ENCODE results near the gene THEMIS. TPM values are rescaled to one million over a fixed set of nuclear protein-coding genes. Genes with fewer than 3 reads are reported as not detected.

The THEMIS gene
- total RNA-seq, 1 experiment from 2014 or later: not detected

GRCh38 chr6:127776320-127776719 lies 124.5 kb downstream of the THEMIS start:
- no peaks in the 10 kb centered on the region for H3K9me3 ChIP-seq (ENCODE audit: low read depth, low read length, poor library complexity, severe bottlenecking)
- ChIA-PET CTCF (no interaction called here), POLR2A (ENCODE audit: low non-redundant PET) (no interaction called here)
- no peak overlapping the region for H3K27ac ChIP-seq (ENCODE audit: low read depth, low read length, poor library complexity, severe bottlenecking)
- H3K4me1 ChIP-seq (ENCODE audit: insufficient read depth, low read length, poor library complexity, severe bottlenecking): no peaks in the 10 kb centered on the region
- H3K4me3 ChIP-seq (ENCODE audit: low read depth, low read length, poor library complexity, severe bottlenecking): no peak overlapping the region
- BruUV-seq (replicated peaks): no TSS peak
- intact Hi-C loops (cut with micrococcal nuclease; ENCODE audit: unreplicated experiment): no loop called here
- no peak for TF ChIP-seq CTCF (conservative IDR thresholded peaks at IDR 0.05; ENCODE audit: low read depth, low read length)
- no peak for TF ChIP-seq EZH2 (IDR thresholded peaks at IDR 0.05; ENCODE audit: borderline replicate concordance, low read depth, low read length, poor library complexity, severe bottlenecking)
- no peaks in the 10 kb centered on the region for H3K27me3 ChIP-seq (replicated peaks; ENCODE audit: insufficient read depth, low read depth, low read length, poor library complexity)
- no peaks in the 10 kb centered on the region for H3K36me3 ChIP-seq (ENCODE audit: insufficient read depth, low read length, poor library complexity, severe bottlenecking)
- no peak for DNase-seq (ENCODE audit: low spot score)

- Histone ChIP-seq H3K4me1 (ENCODE audit: insufficient read depth, low read length, poor library complexity, severe bottlenecking) (no peaks in the 10 kb centered on the region), H3K27me3 (replicated peaks; ENCODE audit: insufficient read depth, low read depth, low read length, poor library complexity) (no peaks in the 10 kb centered on the region), H3K9me3 (ENCODE audit: low read depth, low read length, poor library complexity, severe bottlenecking) (no peaks in the 10 kb centered on the region), H3K36me3 (ENCODE audit: insufficient read depth, low read length, poor library complexity, severe bottlenecking) (no peaks in the 10 kb centered on the region), H3K4me3 (ENCODE audit: low read depth, low read length, poor library complexity, severe bottlenecking) (no peak overlapping the region), H3K27ac (ENCODE audit: low read depth, low read length, poor library complexity, severe bottlenecking) (no peak overlapping the region)
- intact Hi-C loops (cut with micrococcal nuclease; ENCODE audit: unreplicated experiment): no loop called here
- DNase-seq (ENCODE audit: low spot score): no peak
- POLR2A ChIA-PET (ENCODE audit: low non-redundant PET): no interaction called here
- no TSS peak for BruUV-seq (replicated peaks)
- CTCF ChIA-PET: no interaction called here
- TF ChIP-seq EZH2 (IDR thresholded peaks at IDR 0.05; ENCODE audit: borderline replicate concordance, low read depth, low read length, poor library complexity, severe bottlenecking) (no peak), CTCF (conservative IDR thresholded peaks at IDR 0.05; ENCODE audit: low read depth, low read length) (no peak)
Observed at GRCh38 chr6:127775371-127775770, 125.5 kb downstream of the THEMIS start.

GRCh38 chr6:127768745-127769144 lies 132.1 kb downstream of the THEMIS start:
- H3K27me3 ChIP-seq (replicated peaks; ENCODE audit: insufficient read depth, low read depth, low read length, poor library complexity): no peaks in the 10 kb centered on the region
- intact Hi-C loops (cut with micrococcal nuclease; ENCODE audit: unreplicated experiment): no loop called here
- H3K9me3 ChIP-seq (ENCODE audit: low read depth, low read length, poor library complexity, severe bottlenecking): no peaks in the 10 kb centered on the region
- no peak overlapping the region for H3K27ac ChIP-seq (ENCODE audit: low read depth, low read length, poor library complexity, severe bottlenecking)
- no peaks in the 10 kb centered on the region for H3K4me1 ChIP-seq (ENCODE audit: insufficient read depth, low read length, poor library complexity, severe bottlenecking)
- no peak for TF ChIP-seq EZH2 (IDR thresholded peaks at IDR 0.05; ENCODE audit: borderline replicate concordance, low read depth, low read length, poor library complexity, severe bottlenecking)
- TF ChIP-seq CTCF (conservative IDR thresholded peaks at IDR 0.05; ENCODE audit: low read depth, low read length): no peak
- no TSS peak for BruUV-seq (replicated peaks)
- no peaks in the 10 kb centered on the region for H3K36me3 ChIP-seq (ENCODE audit: insufficient read depth, low read length, poor library complexity, severe bottlenecking)
- no peak overlapping the region for H3K4me3 ChIP-seq (ENCODE audit: low read depth, low read length, poor library complexity, severe bottlenecking)
- ChIA-PET CTCF (no interaction called here), POLR2A (ENCODE audit: low non-redundant PET) (no interaction called here)
- DNase-seq (ENCODE audit: low spot score): no peak

Data from A673 (cell line).